Osteoblast (primary cell): ENCODE data around the gene ZNF350. TPM values are rescaled to one million over a fixed set of nuclear protein-coding genes. Genes with fewer than 3 reads are reported as not detected.
"Not testable (repeated sequence)": the region's sequence is repeated elsewhere in the genome, so short reads cannot be mapped to it uniquely, and the experiment has no call there.

Experiments
- DNase-seq: peaks from one replicate; pipeline ENCODE4 v3.0.0; 2011; ENCODE audit warnings: low spot score, mixed read lengths; ENCODE audit not compliant: insufficient read length; ENCODE audit errors: missing footprints
- H2AFZ ChIP-seq: 2 replicates; pipeline ENCODE4 v1.6.0; 2011; ENCODE audit warnings: mild to moderate bottlenecking, low read length
- H3K27ac ChIP-seq: 2 replicates; pipeline ENCODE4 v1.5.1; 2011; ENCODE audit warnings: mild to moderate bottlenecking, low read depth, low read length, moderate library complexity
- H3K27me3 ChIP-seq: 2 replicates; pipeline ENCODE4 v1.6.0; 2012; ENCODE audit warnings: mild to moderate bottlenecking, control low read depth, inconsistent platforms, low read length, moderate library complexity; ENCODE audit not compliant: insufficient read depth
- H3K36me3 ChIP-seq: 2 replicates; pipeline ENCODE4 v1.5.1; 2011; ENCODE audit warnings: mild to moderate bottlenecking, low read length, control low read depth, moderate library complexity; ENCODE audit not compliant: insufficient read depth
- H3K4me1 ChIP-seq: 2 replicates; pipeline ENCODE4 v1.5.1; 2011; ENCODE audit warnings: mild to moderate bottlenecking, low read length, control low read depth, moderate library complexity; ENCODE audit not compliant: insufficient read depth
- H3K4me2 ChIP-seq: 2 replicates; pipeline ENCODE4 v1.6.0; 2011; ENCODE audit warnings: mild to moderate bottlenecking, low read length; ENCODE audit not compliant: insufficient read depth
- H3K4me3 ChIP-seq: fragments of 200-600 bp; sonication (generic); 3 replicates; pipeline ENCODE4 v1.5.1; 2012; ENCODE audit warnings: mild to moderate bottlenecking, low read length, inconsistent platforms; ENCODE audit not compliant: insufficient read depth
- H3K79me2 ChIP-seq: 2 replicates; pipeline ENCODE4 v1.6.0; 2012; ENCODE audit warnings: mild to moderate bottlenecking, low read length, control low read depth, inconsistent platforms; ENCODE audit not compliant: insufficient read depth
- H3K9me3 ChIP-seq: 2 replicates; pipeline ENCODE4 v1.5.1; 2011; ENCODE audit warnings: low read depth, low read length, control low read depth
- H4K20me1 ChIP-seq: 2 replicates; pipeline ENCODE4 v1.6.0; 2012; ENCODE audit warnings: mild to moderate bottlenecking, low read length, control low read depth; ENCODE audit not compliant: insufficient read depth
- total RNA-seq: library from RNA; depleted of rRNA; stranded (reverse); fragments of >200 nt; gene quantifications from 2 replicates; pipeline ENCODE4 v1.2.3, GENCODE V29; 2012
- TF ChIP-seq, protein P1 (sequence below): IDR thresholded peaks from 2 replicates; pipeline ENCODE4 v1.5.1; 2011; ENCODE audit warnings: mild to moderate bottlenecking, low read depth, low read length, moderate library complexity; ENCODE audit errors: extremely low read depth

The ZNF350 gene
- total RNA-seq, 1 donor = 13.8 TPM

DNA sequence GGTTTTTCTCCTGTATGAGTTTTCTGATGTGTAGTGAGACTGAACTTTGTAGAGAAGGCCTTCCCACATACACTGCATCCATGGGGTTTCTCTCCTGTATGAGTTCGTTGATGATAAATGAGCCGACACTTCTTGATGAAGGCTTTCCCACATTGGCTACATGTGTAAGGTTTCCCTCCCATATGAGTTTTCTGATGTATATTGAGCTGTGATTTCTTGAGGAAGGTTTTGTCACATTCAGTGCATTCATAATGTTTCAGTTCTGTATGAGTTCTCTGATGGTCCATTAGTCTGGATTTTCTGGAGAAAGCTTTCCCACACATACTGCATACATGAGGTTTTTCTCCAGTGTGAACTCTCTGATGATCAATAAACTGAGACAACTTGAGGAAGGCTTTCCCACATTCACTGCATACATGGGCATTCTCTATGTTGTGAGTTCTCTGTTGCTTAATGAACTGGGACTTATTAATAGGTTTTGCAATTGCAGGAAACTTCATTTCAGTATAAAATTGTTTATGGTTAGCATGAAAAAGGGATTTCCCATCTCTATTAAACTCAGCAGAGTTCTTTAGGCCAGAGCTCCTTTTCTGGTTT, 7.5 kb upstream of the ZNF350 start:
- H3K4me2 ChIP-seq = no peak overlapping the region
- DNase-seq = no peak
- no peaks in the 10 kb centered on the region for H4K20me1 ChIP-seq
- H3K27me3 ChIP-seq = no peaks in the 10 kb centered on the region
- H3K4me3 ChIP-seq = peak overlapping the region; percentile 14
- no peaks in the 10 kb centered on the region for H3K79me2 ChIP-seq
- no peak overlapping the region for H2AFZ ChIP-seq
- no peaks in the 10 kb centered on the region for H3K4me1 ChIP-seq
- H3K36me3 ChIP-seq = peaks cover 47% of the 10 kb centered on the region
- no peak overlapping the region for H3K27ac ChIP-seq
- H3K9me3 ChIP-seq = peaks cover 52% of the 10 kb centered on the region
- TF ChIP-seq, protein P1, sequence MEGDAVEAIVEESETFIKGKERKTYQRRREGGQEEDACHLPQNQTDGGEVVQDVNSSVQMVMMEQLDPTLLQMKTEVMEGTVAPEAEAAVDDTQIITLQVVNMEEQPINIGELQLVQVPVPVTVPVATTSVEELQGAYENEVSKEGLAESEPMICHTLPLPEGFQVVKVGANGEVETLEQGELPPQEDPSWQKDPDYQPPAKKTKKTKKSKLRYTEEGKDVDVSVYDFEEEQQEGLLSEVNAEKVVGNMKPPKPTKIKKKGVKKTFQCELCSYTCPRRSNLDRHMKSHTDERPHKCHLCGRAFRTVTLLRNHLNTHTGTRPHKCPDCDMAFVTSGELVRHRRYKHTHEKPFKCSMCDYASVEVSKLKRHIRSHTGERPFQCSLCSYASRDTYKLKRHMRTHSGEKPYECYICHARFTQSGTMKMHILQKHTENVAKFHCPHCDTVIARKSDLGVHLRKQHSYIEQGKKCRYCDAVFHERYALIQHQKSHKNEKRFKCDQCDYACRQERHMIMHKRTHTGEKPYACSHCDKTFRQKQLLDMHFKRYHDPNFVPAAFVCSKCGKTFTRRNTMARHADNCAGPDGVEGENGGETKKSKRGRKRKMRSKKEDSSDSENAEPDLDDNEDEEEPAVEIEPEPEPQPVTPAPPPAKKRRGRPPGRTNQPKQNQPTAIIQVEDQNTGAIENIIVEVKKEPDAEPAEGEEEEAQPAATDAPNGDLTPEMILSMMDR = no peak

DNA sequence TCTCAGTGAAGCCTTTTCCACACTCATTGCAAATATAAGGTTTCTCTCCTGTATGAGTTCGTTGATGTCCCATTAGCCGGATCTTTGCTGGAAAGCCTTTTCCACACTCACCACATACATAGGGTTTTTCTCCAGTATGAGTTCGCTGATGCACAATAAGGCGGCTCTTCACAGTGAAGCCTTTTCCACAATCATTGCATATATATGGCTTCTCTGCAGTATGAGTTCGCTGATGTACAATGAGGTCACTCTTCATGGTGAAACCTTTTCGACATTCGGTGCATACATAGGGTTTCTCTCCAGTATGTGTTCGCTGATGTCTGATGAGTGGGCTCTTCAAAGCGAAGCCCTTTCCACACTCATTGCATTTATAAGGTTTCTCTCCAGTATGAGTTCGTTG, 6.8 kb upstream of the ZNF350 start:
- no peak overlapping the region for H3K27ac ChIP-seq
- H3K4me2 ChIP-seq = no peak overlapping the region
- TF ChIP-seq, protein P1 = no peak
- H3K27me3 ChIP-seq = no peaks in the 10 kb centered on the region
- H3K4me1 ChIP-seq = no peaks in the 10 kb centered on the region
- no peaks in the 10 kb centered on the region for H3K79me2 ChIP-seq
- no peaks in the 10 kb centered on the region for H4K20me1 ChIP-seq
- no peak overlapping the region for H2AFZ ChIP-seq
- H3K4me3 ChIP-seq = no peak overlapping the region
- H3K9me3 ChIP-seq = peaks cover 47% of the 10 kb centered on the region
- H3K36me3 ChIP-seq = peaks cover 40% of the 10 kb centered on the region
- DNase-seq = no peak

DNA sequence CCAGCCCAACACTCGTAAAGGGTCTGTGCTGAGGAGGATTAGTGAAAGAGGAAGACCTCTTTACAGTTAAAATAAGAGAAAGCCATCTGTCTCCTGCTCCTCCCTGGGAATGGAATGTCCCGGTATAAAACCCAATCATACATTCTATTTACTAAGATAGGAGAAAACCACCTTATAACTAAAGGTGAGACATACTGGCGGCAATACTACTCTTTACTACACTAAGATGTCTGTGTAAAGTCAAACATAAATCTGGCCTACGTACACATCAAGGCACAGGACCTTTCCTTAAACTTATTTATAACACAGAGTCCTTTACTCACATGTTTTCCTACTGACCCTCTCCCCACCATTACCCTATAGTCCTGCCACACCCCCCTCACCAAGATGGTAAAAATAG, 3.3 kb downstream of the ZNF350 start:
- no peaks in the 10 kb centered on the region for H3K36me3 ChIP-seq
- peaks cover 2% of the 10 kb centered on the region for H3K9me3 ChIP-seq
- no peak overlapping the region for H3K27ac ChIP-seq
- H3K27me3 ChIP-seq = no peaks in the 10 kb centered on the region
- TF ChIP-seq, protein P1 = no peak
- no peak overlapping the region for H3K4me2 ChIP-seq
- H3K4me3 ChIP-seq = no peak overlapping the region
- no peaks in the 10 kb centered on the region for H4K20me1 ChIP-seq
- H3K4me1 ChIP-seq = peaks cover 4% of the 10 kb centered on the region
- no peak for DNase-seq
- H2AFZ ChIP-seq = no peak overlapping the region
- peaks cover 78% of the 10 kb centered on the region for H3K79me2 ChIP-seq

DNA sequence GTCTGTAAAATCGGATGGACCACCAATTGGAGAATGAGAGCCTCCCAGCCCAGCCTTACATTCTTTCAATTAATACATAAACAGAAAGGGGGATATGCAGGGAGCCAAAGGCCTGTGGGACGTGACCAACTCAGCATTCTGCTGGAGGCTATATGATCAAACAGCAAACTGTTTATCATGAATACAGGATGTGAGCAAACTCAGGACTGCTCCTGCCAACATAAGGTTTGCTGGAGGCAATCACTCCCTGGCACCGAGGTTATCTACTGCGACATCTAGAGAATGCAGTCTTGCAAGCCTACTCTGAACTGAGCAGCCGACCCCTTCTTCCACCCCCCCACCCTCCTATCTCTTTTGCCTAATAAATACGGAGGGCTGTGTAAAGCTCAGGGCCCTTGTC, 5.7 kb downstream of the ZNF350 start:
- H3K4me2 ChIP-seq, DNase-seq, H3K27ac ChIP-seq, H2AFZ ChIP-seq, H3K4me1 ChIP-seq, H4K20me1 ChIP-seq, H3K27me3 ChIP-seq, H3K9me3 ChIP-seq, H3K4me3 ChIP-seq, H3K36me3 ChIP-seq: not testable (repeated sequence)
- peaks cover 89% of the 10 kb centered on the region for H3K79me2 ChIP-seq
